SK-N-SH treated with all-trans-retinoic acid at 6 μM for 48 hours (cell line): Measurements from ENCODE around the gene GPC5.

Experiments
- ATAC-seq: fragments of 200-7000 bp; cut with Tn5 transposase; 3 replicates; pipeline ENCODE4 v1.9.1; 2020; ENCODE audit warnings: mild to moderate bottlenecking, moderate library complexity
- ARNTL ChIP-seq: fragments of 450-650 bp; formaldehyde crosslinking; IDR thresholded peaks from 2 replicates; pipeline ENCODE4 v1.5.0; 2020; ENCODE audit warnings: low read depth, mild to moderate bottlenecking, moderate library complexity, borderline replicate concordance
- BACH2 ChIP-seq: fragments of 250-450 bp; sonication (Bioruptor Pico); IDR thresholded peaks from 2 replicates; pipeline ENCODE4 v1.9.0; 2021; ENCODE audit warnings: mild to moderate bottlenecking, borderline replicate concordance
- CSDC2 ChIP-seq: fragments of 250-450 bp; sonication (Bioruptor Pico); IDR thresholded peaks from 2 replicates; pipeline ENCODE4 v1.5.0; 2020; ENCODE audit warnings: mild to moderate bottlenecking, moderate library complexity
- ESRRG ChIP-seq: fragments of 250-450 bp; sonication (Bioruptor Pico); IDR thresholded peaks from 2 replicates; pipeline ENCODE4 v1.6.1; 2021; ENCODE audit warnings: mild to moderate bottlenecking
- GLIS3 ChIP-seq: fragments of 250-450 bp; sonication (Bioruptor Pico); IDR thresholded peaks from 2 replicates; pipeline ENCODE4 v1.5.0; 2020; ENCODE audit warnings: mild to moderate bottlenecking, moderate library complexity
- ISL1 ChIP-seq: fragments of 250-450 bp; sonication (Bioruptor Pico); IDR thresholded peaks from 2 replicates; pipeline ENCODE4 v2.1.2; 2022; ENCODE audit warnings: mild to moderate bottlenecking, moderate library complexity
- PPARA ChIP-seq: fragments of 250-450 bp; sonication (Bioruptor Pico); IDR thresholded peaks from 2 replicates; pipeline ENCODE4 v1.5.0; 2020; ENCODE audit warnings: mild to moderate bottlenecking, borderline replicate concordance
- RARB ChIP-seq: fragments of 250-450 bp; sonication (Bioruptor Pico); IDR thresholded peaks from 2 replicates; pipeline ENCODE4 v1.8.0; 2021; ENCODE audit warnings: mild to moderate bottlenecking, moderate library complexity
- SNAI2 ChIP-seq: fragments of 250-450 bp; sonication (Bioruptor Pico); IDR thresholded peaks from 2 replicates; pipeline ENCODE4 v1.5.0; 2020; ENCODE audit warnings: mild to moderate bottlenecking, moderate library complexity
- TCF4 ChIP-seq: fragments of 250-450 bp; sonication (Bioruptor Pico); IDR thresholded peaks from 2 replicates; pipeline ENCODE4 v1.8.0; 2021; ENCODE audit warnings: mild to moderate bottlenecking, moderate library complexity, borderline replicate concordance
- TOX ChIP-seq: fragments of 250-450 bp; sonication (Bioruptor Pico); IDR thresholded peaks from 2 replicates; pipeline ENCODE4 v1.8.0; 2021; ENCODE audit warnings: mild to moderate bottlenecking, moderate library complexity, borderline replicate concordance
- ZC3H10 ChIP-seq: fragments of 250-450 bp; sonication (Bioruptor Pico); IDR thresholded peaks from 2 replicates; pipeline ENCODE4 v1.5.1; 2021; ENCODE audit warnings: mild to moderate bottlenecking, moderate library complexity
- ZFP3 ChIP-seq: fragments of 250-450 bp; sonication (Bioruptor Pico); IDR thresholded peaks from 2 replicates; pipeline ENCODE4 v1.5.0; 2020; ENCODE audit warnings: mild to moderate bottlenecking, moderate library complexity
- ZFP30 ChIP-seq: fragments of 450-650 bp; formaldehyde crosslinking; IDR thresholded peaks from 2 replicates; pipeline ENCODE4 v1.5.0; 2022; ENCODE audit warnings: mild to moderate bottlenecking, moderate library complexity
- ZNF565 ChIP-seq: fragments of 450-650 bp; formaldehyde crosslinking; conservative IDR thresholded peaks from 2 replicates; pipeline ENCODE4 v1.5.0; 2020; ENCODE audit warnings: low read depth, mild to moderate bottlenecking, moderate library complexity
- ZNF70 ChIP-seq: fragments of 450-650 bp; formaldehyde crosslinking; IDR thresholded peaks from 2 replicates; pipeline ENCODE4 v1.5.0; 2020; ENCODE audit warnings: mild to moderate bottlenecking, moderate library complexity
- ZNF8 ChIP-seq: fragments of 450-650 bp; formaldehyde crosslinking; IDR thresholded peaks from 2 replicates; pipeline ENCODE4 v1.5.0; 2020; ENCODE audit warnings: mild to moderate bottlenecking, moderate library complexity
- TF ChIP-seq, protein P1 (sequence below): fragments of 250-450 bp; sonication (Bioruptor Pico); IDR thresholded peaks from 2 replicates; pipeline ENCODE4 v1.5.1; 2020; ENCODE audit warnings: low read depth, mild to moderate bottlenecking, moderate library complexity
- TF ChIP-seq, protein P2 (sequence below): fragments of 250-450 bp; sonication (Bioruptor Pico); IDR thresholded peaks from 2 replicates; pipeline ENCODE4 v1.8.0; 2021; ENCODE audit warnings: low read depth, mild to moderate bottlenecking, moderate library complexity, borderline replicate concordance
- TF ChIP-seq, protein P3 (sequence below): fragments of 250-450 bp; sonication (Bioruptor Pico); IDR thresholded peaks from 2 replicates; pipeline ENCODE4 v1.8.0; 2020; ENCODE audit warnings: mild to moderate bottlenecking, moderate library complexity, borderline replicate concordance
- TF ChIP-seq, protein P4 (sequence below): fragments of 250-450 bp; sonication (Bioruptor Pico); IDR thresholded peaks from 2 replicates; pipeline ENCODE4 v1.5.1; 2021; ENCODE audit warnings: mild to moderate bottlenecking, moderate library complexity
- TF ChIP-seq, protein P5 (sequence below): fragments of 250-450 bp; sonication (Bioruptor Pico); IDR thresholded peaks from 2 replicates; pipeline ENCODE4 v1.5.0; 2020; ENCODE audit warnings: mild to moderate bottlenecking, moderate library complexity

The GPC5 gene

DNA sequence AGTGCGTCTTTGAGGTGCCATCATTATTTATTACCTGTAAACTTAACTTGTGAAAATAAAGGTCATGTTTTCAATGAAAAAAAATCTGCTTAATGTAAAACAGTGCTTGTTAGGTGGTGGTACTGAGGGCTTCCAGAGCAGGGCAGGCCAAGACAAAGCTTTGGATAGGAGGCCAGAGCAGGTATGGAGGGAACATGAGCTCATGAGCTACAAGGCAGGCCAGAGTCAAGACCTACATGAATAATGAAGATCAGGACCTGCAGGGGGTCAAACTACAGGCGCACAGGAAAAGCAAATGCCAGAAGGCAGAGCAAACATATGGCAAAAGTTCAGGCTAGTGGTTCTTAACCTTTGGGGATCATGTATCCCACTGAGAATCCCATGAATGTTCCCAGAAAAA lies 343.5 kb downstream of the GPC5 start:
- ATAC-seq, result no peak
- TF ChIP-seq, protein P1, sequence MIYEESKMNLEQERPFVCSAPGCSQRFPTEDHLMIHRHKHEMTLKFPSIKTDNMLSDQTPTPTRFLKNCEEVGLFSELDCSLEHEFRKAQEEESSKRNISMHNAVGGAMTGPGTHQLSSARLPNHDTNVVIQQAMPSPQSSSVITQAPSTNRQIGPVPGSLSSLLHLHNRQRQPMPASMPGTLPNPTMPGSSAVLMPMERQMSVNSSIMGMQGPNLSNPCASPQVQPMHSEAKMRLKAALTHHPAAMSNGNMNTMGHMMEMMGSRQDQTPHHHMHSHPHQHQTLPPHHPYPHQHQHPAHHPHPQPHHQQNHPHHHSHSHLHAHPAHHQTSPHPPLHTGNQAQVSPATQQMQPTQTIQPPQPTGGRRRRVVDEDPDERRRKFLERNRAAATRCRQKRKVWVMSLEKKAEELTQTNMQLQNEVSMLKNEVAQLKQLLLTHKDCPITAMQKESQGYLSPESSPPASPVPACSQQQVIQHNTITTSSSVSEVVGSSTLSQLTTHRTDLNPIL (CRISPR knock-in tag), result no peak
- no peak for TF ChIP-seq RARB (CRISPR knock-in tag)
- TF ChIP-seq, protein P2, sequence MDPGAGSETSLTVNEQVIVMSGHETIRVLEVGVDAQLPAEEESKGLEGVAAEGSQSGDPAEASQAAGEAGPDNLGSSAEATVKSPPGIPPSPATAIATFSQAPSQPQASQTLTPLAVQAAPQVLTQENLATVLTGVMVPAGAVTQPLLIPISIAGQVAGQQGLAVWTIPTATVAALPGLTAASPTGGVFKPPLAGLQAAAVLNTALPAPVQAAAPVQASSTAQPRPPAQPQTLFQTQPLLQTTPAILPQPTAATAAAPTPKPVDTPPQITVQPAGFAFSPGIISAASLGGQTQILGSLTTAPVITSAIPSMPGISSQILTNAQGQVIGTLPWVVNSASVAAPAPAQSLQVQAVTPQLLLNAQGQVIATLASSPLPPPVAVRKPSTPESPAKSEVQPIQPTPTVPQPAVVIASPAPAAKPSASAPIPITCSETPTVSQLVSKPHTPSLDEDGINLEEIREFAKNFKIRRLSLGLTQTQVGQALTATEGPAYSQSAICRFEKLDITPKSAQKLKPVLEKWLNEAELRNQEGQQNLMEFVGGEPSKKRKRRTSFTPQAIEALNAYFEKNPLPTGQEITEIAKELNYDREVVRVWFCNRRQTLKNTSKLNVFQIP, result no peak
- no peak for TF ChIP-seq TOX (CRISPR knock-in tag)
- TF ChIP-seq, protein P3, sequence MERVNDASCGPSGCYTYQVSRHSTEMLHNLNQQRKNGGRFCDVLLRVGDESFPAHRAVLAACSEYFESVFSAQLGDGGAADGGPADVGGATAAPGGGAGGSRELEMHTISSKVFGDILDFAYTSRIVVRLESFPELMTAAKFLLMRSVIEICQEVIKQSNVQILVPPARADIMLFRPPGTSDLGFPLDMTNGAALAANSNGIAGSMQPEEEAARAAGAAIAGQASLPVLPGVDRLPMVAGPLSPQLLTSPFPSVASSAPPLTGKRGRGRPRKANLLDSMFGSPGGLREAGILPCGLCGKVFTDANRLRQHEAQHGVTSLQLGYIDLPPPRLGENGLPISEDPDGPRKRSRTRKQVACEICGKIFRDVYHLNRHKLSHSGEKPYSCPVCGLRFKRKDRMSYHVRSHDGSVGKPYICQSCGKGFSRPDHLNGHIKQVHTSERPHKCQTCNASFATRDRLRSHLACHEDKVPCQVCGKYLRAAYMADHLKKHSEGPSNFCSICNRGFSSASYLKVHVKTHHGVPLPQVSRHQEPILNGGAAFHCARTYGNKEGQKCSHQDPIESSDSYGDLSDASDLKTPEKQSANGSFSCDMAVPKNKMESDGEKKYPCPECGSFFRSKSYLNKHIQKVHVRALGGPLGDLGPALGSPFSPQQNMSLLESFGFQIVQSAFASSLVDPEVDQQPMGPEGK, result no peak
- TF ChIP-seq, all 23 proteins: peak for 0

DNA sequence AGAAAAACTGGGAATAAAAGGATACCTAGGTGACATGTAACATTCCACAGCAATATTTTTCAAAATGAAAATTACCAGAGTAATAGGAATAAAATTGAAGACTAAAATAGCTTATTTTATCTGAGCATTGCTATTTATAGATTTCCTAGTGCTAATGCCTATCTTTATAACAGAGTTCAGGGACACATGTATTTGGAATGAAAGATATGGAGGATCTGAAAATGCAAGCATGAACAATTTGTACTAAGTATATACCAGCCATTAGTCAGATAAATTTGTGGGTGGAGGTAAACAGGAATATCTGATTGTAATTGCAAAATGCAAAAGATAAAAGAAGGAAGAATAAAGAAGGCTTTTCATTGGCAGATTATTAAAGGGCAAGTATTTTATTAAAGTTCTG lies 345.9 kb downstream of the GPC5 start:
- ATAC-seq, result no peak
- TF ChIP-seq, protein P1 (CRISPR knock-in tag), result no peak
- TF ChIP-seq ARNTL, result no peak
- no peak for TF ChIP-seq TOX (CRISPR knock-in tag)
- no peak for TF ChIP-seq ZFP30 (CRISPR knock-in tag)
- no peak for TF ChIP-seq ISL1 (CRISPR knock-in tag)
- no peak for TF ChIP-seq ZNF565 (CRISPR knock-in tag)
- no peak for TF ChIP-seq TCF4 (CRISPR knock-in tag)
- no peak for TF ChIP-seq GLIS3 (CRISPR knock-in tag)
- no peak for TF ChIP-seq CSDC2 (CRISPR knock-in tag)
- no peak for TF ChIP-seq PPARA (CRISPR knock-in tag)
- TF ChIP-seq ZC3H10, result no peak
- TF ChIP-seq ZNF70 (CRISPR knock-in tag), result no peak

DNA sequence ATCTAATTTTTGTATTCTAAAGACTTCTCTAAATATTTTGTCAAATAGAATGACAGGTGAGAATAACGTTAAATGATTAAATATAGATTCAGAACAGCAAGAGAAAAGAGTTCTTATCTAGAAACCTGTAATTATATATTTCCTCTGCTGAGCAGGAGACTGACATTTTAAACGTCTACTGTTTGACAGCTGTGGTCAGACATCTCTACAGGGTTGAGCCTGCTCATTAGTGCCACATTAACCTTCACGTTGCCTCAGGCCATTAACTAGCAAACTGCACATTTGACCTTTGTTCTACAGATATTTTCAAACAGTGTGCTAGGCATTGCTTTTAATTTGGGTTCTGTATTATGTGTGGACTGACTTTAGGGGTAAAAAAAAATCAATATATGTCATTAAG lies 347.5 kb downstream of the GPC5 start:
- TF ChIP-seq ZFP3 (CRISPR knock-in tag), result no peak
- no peak for TF ChIP-seq ZC3H10
- no peak for TF ChIP-seq ARNTL
- no peak for TF ChIP-seq ISL1 (CRISPR knock-in tag)
- TF ChIP-seq RARB (CRISPR knock-in tag), result no peak
- no peak for TF ChIP-seq ESRRG (CRISPR knock-in tag)
- TF ChIP-seq BACH2 (CRISPR knock-in tag), result no peak
- TF ChIP-seq TOX (CRISPR knock-in tag), result no peak
- TF ChIP-seq, protein P4, sequence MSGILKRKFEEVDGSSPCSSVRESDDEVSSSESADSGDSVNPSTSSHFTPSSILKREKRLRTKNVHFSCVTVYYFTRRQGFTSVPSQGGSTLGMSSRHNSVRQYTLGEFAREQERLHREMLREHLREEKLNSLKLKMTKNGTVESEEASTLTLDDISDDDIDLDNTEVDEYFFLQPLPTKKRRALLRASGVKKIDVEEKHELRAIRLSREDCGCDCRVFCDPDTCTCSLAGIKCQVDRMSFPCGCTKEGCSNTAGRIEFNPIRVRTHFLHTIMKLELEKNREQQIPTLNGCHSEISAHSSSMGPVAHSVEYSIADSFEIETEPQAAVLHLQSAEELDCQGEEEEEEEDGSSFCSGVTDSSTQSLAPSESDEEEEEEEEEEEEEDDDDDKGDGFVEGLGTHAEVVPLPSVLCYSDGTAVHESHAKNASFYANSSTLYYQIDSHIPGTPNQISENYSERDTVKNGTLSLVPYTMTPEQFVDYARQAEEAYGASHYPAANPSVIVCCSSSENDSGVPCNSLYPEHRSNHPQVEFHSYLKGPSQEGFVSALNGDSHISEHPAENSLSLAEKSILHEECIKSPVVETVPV (CRISPR knock-in tag), result no peak
- no peak for TF ChIP-seq TCF4 (CRISPR knock-in tag)
- TF ChIP-seq GLIS3 (CRISPR knock-in tag), result no peak
- TF ChIP-seq, protein P2, result no peak
- TF ChIP-seq CSDC2 (CRISPR knock-in tag), result no peak
- no peak for ATAC-seq

DNA sequence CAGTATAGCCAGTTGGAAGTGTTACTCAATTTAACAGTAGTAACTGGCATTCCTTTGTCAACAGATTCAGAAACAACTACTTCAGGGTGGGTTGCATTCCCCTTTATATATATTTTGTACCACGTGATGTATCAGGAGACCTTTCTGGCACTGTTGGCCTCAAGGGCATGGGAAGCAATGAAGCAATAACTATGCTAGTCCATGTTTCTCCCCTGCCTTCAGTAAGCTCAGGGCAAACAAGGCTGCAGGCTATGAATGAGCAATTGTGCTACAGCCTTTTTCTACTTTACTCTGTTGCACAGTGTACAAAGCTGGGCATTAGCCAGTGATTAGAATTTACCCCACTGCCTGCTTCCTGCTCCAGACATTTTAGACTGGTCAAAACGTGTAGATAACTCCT lies 348.8 kb downstream of the GPC5 start:
- no peak for ATAC-seq

More for the DNA sequence above, 348.8 kb downstream of the GPC5 start:
- TF ChIP-seq ZNF8 (CRISPR knock-in tag), result no peak
- no peak for TF ChIP-seq ARNTL
- TF ChIP-seq, protein P4 (CRISPR knock-in tag), result no peak
- TF ChIP-seq, protein P5, sequence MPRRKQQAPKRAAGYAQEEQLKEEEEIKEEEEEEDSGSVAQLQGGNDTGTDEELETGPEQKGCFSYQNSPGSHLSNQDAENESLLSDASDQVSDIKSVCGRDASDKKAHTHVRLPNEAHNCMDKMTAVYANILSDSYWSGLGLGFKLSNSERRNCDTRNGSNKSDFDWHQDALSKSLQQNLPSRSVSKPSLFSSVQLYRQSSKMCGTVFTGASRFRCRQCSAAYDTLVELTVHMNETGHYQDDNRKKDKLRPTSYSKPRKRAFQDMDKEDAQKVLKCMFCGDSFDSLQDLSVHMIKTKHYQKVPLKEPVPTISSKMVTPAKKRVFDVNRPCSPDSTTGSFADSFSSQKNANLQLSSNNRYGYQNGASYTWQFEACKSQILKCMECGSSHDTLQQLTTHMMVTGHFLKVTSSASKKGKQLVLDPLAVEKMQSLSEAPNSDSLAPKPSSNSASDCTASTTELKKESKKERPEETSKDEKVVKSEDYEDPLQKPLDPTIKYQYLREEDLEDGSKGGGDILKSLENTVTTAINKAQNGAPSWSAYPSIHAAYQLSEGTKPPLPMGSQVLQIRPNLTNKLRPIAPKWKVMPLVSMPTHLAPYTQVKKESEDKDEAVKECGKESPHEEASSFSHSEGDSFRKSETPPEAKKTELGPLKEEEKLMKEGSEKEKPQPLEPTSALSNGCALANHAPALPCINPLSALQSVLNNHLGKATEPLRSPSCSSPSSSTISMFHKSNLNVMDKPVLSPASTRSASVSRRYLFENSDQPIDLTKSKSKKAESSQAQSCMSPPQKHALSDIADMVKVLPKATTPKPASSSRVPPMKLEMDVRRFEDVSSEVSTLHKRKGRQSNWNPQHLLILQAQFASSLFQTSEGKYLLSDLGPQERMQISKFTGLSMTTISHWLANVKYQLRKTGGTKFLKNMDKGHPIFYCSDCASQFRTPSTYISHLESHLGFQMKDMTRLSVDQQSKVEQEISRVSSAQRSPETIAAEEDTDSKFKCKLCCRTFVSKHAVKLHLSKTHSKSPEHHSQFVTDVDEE (CRISPR knock-in tag), result no peak
- TF ChIP-seq SNAI2 (CRISPR knock-in tag), result no peak
- TF ChIP-seq TCF4 (CRISPR knock-in tag), result no peak
- TF ChIP-seq BACH2 (CRISPR knock-in tag), result no peak
- no peak for TF ChIP-seq TOX (CRISPR knock-in tag)
- no peak for TF ChIP-seq ISL1 (CRISPR knock-in tag)
- no peak for TF ChIP-seq ZNF70 (CRISPR knock-in tag)
